A549 (cell line): Measurements from ENCODE around the gene ST8SIA2.

Experiments
- EP300 ChIP-seq, 2 experiments: fragments of >200 bp; sonication (Bioruptor Twin); formaldehyde crosslinking; IDR thresholded peaks; 2 replicates in 1 of 2; 3 replicates in 1 of 2; pipeline ENCODE4 v1.6.1; 2016 to 2017
- FOSB ChIP-seq: fragments of 250-450 bp; sonication (Bioruptor Pico); IDR thresholded peaks from 2 replicates; pipeline ENCODE4 v1.5.0; 2020; ENCODE audit warnings: mild to moderate bottlenecking, moderate library complexity
- RNF2 ChIP-seq: fragments of 200-600 bp; sonication (generic); IDR thresholded peaks from 2 replicates; pipeline ENCODE4 v1.6.1; 2016; ENCODE audit warnings: low read depth, mild to moderate bottlenecking, antibody characterized with exemption, moderate library complexity, borderline replicate concordance
- ZNF302 ChIP-seq: fragments of 250-450 bp; sonication (Bioruptor Pico); IDR thresholded peaks from 2 replicates; pipeline ENCODE4 v1.9.0; 2021; ENCODE audit warnings: inconsistent platforms, mild to moderate bottlenecking, moderate library complexity
- TF ChIP-seq, protein P1 (sequence below): fragments of 450-650 bp; IDR thresholded peaks from 2 replicates; pipeline ENCODE4 v1.6.1; 2014; ENCODE audit warnings: antibody characterized with exemption
- TF ChIP-seq, protein P2 (sequence below): fragments of >200 bp; sonication (Bioruptor Twin); formaldehyde crosslinking; IDR thresholded peaks from 3 replicates; pipeline ENCODE4 v1.5.1; 2016

DNA sequence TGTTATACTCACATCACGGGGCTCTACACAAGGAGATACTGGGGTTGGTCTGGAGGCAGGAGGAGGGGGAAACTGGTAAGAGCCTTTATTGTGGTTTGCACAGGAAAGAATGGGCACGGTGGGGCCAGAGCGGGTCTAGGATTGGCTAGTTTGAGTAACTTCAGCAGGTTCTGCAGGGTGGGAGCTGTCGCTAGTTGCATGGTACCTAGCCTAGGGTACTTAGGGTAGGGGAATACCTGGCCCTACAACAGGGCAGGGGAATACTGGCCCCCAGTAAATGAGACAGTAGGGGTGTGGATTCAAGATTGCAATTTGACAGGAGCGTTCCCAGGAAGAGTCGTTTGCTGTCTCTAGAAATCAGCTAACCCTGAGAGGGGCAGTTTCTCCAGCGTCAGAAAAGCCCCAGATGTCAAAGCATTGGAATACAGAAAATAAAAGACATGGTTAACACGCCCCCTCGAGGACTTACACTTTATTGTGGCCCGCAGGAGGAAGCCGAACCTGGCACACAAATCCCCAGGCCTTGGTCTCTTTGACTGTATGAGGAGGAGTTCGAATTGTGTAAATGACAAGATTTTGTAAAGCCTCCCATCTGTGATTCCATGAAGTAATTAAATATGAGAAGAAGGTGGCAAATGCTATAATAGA lies 32.0 kb downstream of the ST8SIA2 start:
- TF ChIP-seq RNF2, result no peak
- TF ChIP-seq, protein P1, sequence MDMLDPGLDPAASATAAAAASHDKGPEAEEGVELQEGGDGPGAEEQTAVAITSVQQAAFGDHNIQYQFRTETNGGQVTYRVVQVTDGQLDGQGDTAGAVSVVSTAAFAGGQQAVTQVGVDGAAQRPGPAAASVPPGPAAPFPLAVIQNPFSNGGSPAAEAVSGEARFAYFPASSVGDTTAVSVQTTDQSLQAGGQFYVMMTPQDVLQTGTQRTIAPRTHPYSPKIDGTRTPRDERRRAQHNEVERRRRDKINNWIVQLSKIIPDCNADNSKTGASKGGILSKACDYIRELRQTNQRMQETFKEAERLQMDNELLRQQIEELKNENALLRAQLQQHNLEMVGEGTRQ, result no peak
- TF ChIP-seq ZNF302 (CRISPR knock-in tag), result no peak
- TF ChIP-seq, protein P2, sequence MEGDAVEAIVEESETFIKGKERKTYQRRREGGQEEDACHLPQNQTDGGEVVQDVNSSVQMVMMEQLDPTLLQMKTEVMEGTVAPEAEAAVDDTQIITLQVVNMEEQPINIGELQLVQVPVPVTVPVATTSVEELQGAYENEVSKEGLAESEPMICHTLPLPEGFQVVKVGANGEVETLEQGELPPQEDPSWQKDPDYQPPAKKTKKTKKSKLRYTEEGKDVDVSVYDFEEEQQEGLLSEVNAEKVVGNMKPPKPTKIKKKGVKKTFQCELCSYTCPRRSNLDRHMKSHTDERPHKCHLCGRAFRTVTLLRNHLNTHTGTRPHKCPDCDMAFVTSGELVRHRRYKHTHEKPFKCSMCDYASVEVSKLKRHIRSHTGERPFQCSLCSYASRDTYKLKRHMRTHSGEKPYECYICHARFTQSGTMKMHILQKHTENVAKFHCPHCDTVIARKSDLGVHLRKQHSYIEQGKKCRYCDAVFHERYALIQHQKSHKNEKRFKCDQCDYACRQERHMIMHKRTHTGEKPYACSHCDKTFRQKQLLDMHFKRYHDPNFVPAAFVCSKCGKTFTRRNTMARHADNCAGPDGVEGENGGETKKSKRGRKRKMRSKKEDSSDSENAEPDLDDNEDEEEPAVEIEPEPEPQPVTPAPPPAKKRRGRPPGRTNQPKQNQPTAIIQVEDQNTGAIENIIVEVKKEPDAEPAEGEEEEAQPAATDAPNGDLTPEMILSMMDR, result no peak
- no peak for TF ChIP-seq FOSB
- TF ChIP-seq EP300 (IDR thresholded peaks at IDR 0.05), result no peak
